Measurements from ENCODE around the gene CABCOCO1. TPM values are rescaled to one million over a fixed set of nuclear protein-coding genes. Genes with fewer than 3 reads are reported as not detected.
A peak's percentile ranks its signal among the peaks of the same experiment; 100 is the strongest.

The CABCOCO1 gene
- total RNA-seq, 1 donor from 2014 or later, result not detected

DNA sequence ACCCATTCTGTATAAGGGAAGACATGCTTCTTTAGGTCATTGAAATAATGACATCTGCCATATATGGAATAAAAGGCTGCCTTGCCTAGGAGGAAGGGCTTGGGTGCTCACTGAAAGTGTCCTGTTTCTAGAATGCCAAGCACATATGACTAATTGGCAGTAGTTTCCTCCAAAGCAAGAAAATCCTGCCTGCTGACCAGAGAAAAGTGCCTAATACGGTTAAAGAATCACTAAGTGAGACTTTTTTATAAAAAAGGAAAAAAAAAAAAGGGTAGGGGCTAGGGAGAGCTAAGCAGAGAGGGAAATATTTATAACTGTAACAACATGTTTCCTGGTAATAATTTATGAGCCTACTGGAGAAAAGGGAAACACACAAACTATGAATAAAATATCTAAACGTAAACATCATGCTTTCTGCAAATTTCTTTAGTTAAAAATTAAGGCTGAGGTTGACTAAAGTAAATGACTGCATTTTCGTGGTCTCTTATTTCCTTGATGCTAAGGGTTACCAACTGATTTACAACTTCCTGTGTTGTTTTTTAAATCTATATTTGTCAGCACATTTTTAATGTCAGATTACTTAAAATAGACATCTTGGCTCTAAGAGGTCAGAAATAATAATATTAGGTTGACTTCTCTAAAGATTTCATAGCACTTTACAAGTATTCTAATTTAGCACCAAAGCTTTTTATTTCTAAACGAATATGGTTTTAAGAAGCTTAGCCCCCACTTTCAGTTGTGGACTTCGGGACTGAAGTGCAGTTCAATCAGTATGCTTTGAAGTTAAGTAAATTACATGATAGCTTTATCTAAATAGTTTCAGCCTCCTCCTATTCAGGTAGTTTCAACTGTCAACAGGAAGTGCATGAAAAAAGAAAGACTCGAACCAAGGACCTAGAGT, 89.6 kb downstream of the CABCOCO1 start:
- Mint-ChIP-seq H3K4me1 (ENCODE audit: low read depth) (peaks cover 23% of the 10 kb centered on the region), H3K27me3 (ENCODE audit: insufficient read depth) (no peaks in the 10 kb centered on the region), H3K4me3 (peak overlapping the region; percentile 50), H3K27ac (peak overlapping the region; percentile 73), H3K36me3 (ENCODE audit: low read depth) (no peaks in the 10 kb centered on the region), H3K9me3 (no peaks in the 10 kb centered on the region)
- no peak for DNase-seq (ENCODE audit: low spot score)
- intact Hi-C loops (cut with micrococcal nuclease), result loop anchor here (5.0 to 10.0 kb wide), 4 partner anchors 130 to 515 kb away; partner anchors contain the start of genes ARID5B and RTKN2

DNA sequence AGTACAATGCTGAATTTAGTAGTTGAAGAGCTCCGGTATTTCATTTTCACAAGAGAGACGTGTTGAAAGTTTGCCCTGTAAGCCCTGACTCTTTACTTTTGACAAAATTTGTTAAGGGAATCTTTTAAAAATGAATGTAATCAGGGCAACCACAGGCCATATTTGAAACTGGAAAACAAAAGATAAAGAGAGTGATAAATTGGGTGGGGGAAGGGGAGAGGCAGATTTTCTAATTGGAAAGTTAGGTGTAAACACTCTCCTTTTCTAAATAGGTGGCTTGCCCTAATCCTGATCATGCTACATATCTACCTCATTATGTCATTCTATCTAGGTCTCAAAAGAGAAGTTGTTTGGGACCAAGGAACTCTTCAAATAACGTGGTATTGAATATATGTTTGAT, 90.7 kb downstream of the CABCOCO1 start:
- Mint-ChIP-seq H3K4me3 (no peak overlapping the region), H3K36me3 (ENCODE audit: low read depth) (no peaks in the 10 kb centered on the region), H3K27me3 (ENCODE audit: insufficient read depth) (no peaks in the 10 kb centered on the region), H3K27ac (no peak overlapping the region), H3K9me3 (no peaks in the 10 kb centered on the region), H3K4me1 (ENCODE audit: low read depth) (peaks cover 23% of the 10 kb centered on the region)
- intact Hi-C loops (cut with micrococcal nuclease), result loop anchor here (5.0 to 10.0 kb wide), 4 partner anchors 129 to 514 kb away; partner anchors contain the start of genes ARID5B and RTKN2
- no peak for DNase-seq (ENCODE audit: low spot score)

DNA sequence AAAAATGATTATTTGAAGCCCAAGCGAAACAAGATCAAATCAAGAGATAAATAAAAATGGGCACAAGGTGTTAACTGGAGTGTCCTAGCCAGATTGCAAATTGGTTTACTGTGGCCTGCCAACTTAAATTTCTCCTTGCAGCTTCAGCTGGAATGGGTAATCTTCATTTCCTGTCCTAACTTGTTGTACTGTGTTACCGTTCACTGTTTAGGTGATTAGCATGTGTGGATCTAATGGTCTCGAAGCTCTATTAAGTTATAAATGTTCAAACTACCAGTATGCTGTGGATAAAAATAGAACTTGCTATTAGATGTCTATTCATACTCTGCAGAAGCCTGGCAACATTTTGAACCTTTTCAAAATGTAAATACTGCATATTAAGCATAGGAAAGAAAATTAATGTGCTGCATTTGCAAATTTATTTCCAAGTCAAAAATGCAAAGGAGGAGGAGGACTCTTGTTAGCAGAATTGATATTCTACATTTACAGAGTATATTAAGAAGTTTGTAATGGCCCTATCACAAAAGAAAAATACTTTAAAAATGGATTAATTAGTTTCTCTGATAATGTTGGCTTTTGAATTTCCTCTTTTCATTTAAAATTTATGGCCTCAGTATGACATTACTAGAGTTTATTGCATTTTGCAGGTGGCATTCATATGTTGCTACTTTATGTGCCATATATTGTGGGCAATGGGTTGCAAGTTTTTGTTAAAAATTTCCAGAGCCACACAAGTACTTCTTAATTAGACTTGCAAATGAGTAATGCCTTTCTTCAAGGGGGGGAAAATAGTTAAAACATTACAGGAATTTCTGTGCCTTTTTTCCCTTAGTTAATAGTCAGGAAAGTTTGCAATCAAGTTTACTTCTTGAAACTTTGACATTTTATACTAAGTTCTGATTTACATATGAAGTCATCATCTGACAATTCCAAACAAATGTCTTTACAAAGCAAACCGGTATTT, 92.1 kb downstream of the CABCOCO1 start:
- Mint-ChIP-seq H3K27me3 (ENCODE audit: insufficient read depth) (no peaks in the 10 kb centered on the region), H3K36me3 (ENCODE audit: low read depth) (peaks cover 2% of the 10 kb centered on the region), H3K9me3 (no peaks in the 10 kb centered on the region), H3K27ac (no peak overlapping the region), H3K4me3 (no peak overlapping the region), H3K4me1 (ENCODE audit: low read depth) (peaks cover 23% of the 10 kb centered on the region)
- no peak for DNase-seq (ENCODE audit: low spot score)
- intact Hi-C loops (cut with micrococcal nuclease), result loop anchor here (5.0 to 10.0 kb wide), 4 partner anchors 127 to 512 kb away; partner anchors contain the start of genes ARID5B and RTKN2

DNA sequence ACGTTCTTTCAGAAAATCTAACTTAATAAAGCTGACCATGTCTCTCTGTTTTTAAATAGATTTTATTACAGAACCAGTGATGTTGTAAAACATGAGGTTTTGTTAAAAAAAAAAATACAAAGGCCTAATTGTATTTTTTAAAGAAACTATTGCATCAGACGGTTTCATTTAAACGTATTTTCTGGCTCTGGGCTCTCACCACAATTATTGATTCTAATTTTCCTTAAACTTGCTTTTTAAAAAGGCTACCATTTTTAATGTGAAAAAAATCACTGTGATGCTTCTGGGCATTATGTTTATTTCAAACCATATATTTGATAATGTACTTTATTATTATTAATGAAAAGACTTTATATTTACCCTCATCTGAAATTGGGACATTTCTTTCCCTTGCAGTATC, 94.3 kb downstream of the CABCOCO1 start:
- DNase-seq (ENCODE audit: low spot score), result no peak
- H3K27ac Mint-ChIP-seq, result no peak overlapping the region
- H3K27me3 Mint-ChIP-seq (ENCODE audit: insufficient read depth), result no peaks in the 10 kb centered on the region
- peaks cover 4% of the 10 kb centered on the region for H3K9me3 Mint-ChIP-seq
- no peak overlapping the region for H3K4me3 Mint-ChIP-seq
- peaks cover 2% of the 10 kb centered on the region for H3K36me3 Mint-ChIP-seq (ENCODE audit: low read depth)
- peaks cover 8% of the 10 kb centered on the region for H3K4me1 Mint-ChIP-seq (ENCODE audit: low read depth)
- intact Hi-C loops (cut with micrococcal nuclease), result loop anchor here (10.0 kb wide), 1 partner anchor 288 kb away; no protein-coding TSS in a partner anchor

DNA sequence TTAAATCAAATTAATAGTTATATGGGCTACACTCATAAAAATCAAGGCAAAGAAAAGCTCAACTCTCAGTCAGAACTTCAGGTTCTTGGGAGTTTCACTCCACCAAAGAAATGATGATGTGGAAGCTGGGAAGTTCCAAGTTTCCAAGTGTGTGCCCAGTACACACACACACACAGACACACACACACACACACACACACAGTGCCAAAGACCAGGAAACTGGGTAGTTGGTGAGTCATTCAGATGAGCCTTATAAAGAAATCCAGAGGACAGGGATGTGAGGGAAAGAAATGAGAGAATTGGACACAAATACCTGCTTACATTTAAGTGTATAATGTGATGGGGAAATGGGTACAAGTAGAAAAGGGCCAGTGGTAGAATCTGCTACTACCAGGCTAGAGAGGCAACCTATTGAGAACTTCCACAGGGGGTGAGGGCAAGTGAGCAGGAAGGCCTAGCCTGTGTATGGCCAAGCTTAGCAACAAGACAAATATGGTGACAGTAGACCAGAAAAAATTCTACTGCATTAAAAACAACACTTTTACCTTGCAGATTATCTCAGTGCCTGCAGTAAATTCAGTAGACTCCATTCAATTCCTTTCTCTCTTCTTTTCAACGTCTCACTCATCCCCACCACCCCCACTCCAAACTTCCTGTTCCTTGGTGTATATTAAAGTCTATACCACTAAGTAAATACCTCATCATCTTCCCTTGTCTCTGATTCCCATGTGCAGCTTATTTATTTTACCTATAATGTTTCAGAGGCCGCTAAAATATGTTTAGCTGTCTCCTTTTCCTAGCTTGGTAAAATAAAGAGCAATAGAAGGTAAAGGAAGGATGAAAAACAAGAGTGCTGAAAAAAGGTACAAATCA, 95.0 kb downstream of the CABCOCO1 start:
- Mint-ChIP-seq H3K27me3 (ENCODE audit: insufficient read depth) (no peaks in the 10 kb centered on the region), H3K36me3 (ENCODE audit: low read depth) (peaks cover 2% of the 10 kb centered on the region), H3K9me3 (peaks cover 4% of the 10 kb centered on the region), H3K4me1 (ENCODE audit: low read depth) (peaks cover under 1% of the 10 kb centered on the region), H3K4me3 (no peak overlapping the region), H3K27ac (no peak overlapping the region)
- intact Hi-C loops (cut with micrococcal nuclease), result loop anchor here (10.0 kb wide), 1 partner anchor 287 kb away; no protein-coding TSS in a partner anchor
- DNase-seq (ENCODE audit: low spot score), result no peak

DNA sequence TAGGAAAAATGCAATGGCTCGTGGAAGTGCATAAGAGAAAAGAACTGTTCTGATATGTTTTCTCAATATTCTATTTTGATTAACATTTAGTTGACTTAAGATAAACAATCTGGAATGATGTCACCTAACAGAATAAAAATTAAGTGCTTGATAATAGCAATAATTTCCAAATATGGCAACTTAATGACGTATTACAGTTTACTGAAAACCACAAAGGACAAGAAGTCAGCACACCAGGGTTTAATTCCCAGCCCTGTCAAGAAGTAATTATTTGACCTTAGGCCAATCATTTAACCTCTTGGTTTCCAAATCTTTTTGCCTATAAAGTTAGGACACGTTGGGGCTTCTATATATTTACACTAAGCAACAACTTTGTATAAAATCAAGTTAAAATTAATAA, 95.7 kb downstream of the CABCOCO1 start:
- no peak for DNase-seq (ENCODE audit: low spot score)
- Mint-ChIP-seq H3K4me1 (ENCODE audit: low read depth) (no peaks in the 10 kb centered on the region), H3K27me3 (ENCODE audit: insufficient read depth) (no peaks in the 10 kb centered on the region), H3K27ac (no peak overlapping the region), H3K4me3 (no peak overlapping the region), H3K9me3 (peaks cover 4% of the 10 kb centered on the region), H3K36me3 (ENCODE audit: low read depth) (peaks cover 2% of the 10 kb centered on the region)
- intact Hi-C loops (cut with micrococcal nuclease), result loop anchor here (10.0 kb wide), 1 partner anchor 286 kb away; no protein-coding TSS in a partner anchor

DNA sequence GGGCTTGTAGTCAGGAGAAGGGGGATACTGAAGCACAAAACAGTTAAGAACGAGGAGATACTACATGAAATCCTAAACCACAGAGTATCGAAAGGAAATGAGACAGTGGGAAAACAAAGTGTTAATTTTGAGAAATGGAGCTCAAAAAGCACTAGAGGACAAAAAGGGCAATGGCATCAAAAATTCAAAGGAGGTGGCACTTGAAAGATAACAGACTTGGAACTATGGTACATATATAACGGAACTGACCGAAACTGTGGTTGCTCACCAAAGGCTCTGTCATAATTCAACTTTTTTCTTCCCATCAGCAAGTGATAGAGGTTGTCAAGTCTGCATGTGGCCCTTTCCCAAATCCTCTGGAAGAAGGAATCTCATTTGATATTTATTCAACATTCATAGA, 97.0 kb downstream of the CABCOCO1 start:
- intact Hi-C loops (cut with micrococcal nuclease), result loop anchor here (10.0 kb wide), 1 partner anchor 285 kb away; no protein-coding TSS in a partner anchor
- DNase-seq (ENCODE audit: low spot score), result no peak
- no peak overlapping the region for H3K4me3 Mint-ChIP-seq
- H3K9me3 Mint-ChIP-seq, result peaks cover 4% of the 10 kb centered on the region
- H3K4me1 Mint-ChIP-seq (ENCODE audit: low read depth), result peaks cover 4% of the 10 kb centered on the region
- no peaks in the 10 kb centered on the region for H3K27me3 Mint-ChIP-seq (ENCODE audit: insufficient read depth)
- no peak overlapping the region for H3K27ac Mint-ChIP-seq
- peaks cover 2% of the 10 kb centered on the region for H3K36me3 Mint-ChIP-seq (ENCODE audit: low read depth)

DNA sequence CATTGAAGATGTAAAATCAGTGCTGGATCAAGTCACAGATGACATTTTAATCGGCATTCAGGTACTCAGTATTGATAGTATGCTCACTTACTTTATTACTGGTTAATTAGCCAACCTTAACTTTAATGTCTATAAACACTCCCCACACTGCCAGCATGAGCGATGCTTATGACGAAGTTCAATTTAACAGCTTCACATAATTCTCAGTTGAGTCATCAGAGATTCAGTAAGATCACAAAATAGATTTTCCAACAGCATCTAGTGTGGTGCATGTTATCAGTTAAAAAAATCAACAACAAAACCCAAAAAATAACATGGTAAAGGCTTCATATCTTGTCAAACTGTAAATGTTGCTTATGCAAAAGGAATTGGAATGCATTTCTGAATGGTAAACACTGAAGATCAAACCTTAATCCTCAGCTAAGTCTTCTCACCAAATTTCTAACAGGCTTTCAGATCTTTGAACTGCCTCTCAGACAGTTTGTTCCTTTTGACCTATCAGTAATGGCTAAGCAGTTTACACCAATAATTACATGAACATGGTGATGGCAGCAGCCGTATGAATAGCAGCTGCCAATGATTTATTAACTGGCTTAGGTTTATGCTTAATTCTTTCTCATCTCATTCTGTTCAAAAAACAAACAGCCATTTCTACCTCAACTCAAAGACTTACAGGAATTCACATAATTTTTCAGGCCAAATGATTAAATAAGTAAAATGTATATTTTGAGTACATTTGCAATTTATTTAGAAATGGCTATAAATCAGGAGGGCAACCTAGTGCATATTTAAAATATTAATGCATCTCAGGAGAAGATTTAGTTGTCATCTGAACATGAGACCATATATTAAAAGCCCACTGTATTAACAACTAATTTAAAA, 98.5 kb downstream of the CABCOCO1 start:
- no peak for DNase-seq (ENCODE audit: low spot score)
- Mint-ChIP-seq H3K27me3 (ENCODE audit: insufficient read depth) (no peaks in the 10 kb centered on the region), H3K36me3 (ENCODE audit: low read depth) (peaks cover 2% of the 10 kb centered on the region), H3K9me3 (peaks cover 4% of the 10 kb centered on the region), H3K4me1 (ENCODE audit: low read depth) (peaks cover 16% of the 10 kb centered on the region), H3K4me3 (no peak overlapping the region), H3K27ac (no peak overlapping the region)
- intact Hi-C loops (cut with micrococcal nuclease), result no loop called here

DNA sequence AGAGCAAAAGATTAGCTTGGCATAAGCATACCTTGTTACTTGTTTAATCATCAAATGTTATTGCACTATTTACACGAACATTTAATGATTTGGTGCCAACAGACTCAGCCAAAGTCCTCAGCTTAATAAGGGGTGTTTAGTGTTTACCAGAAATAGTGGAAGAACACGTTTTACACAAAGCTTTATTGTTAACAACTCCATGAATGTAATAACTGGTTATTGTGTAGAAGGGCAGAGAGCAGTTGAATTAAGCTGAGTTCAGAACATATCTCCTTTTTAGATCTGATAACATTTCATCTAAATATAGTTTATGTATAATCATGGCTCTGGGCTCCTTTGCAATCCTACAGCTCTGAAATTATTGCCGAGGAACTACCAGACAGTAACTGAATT, 99.1 kb downstream of the CABCOCO1 start:
- H3K27me3 Mint-ChIP-seq (ENCODE audit: insufficient read depth), result no peaks in the 10 kb centered on the region
- peaks cover 4% of the 10 kb centered on the region for H3K9me3 Mint-ChIP-seq
- peaks cover 2% of the 10 kb centered on the region for H3K36me3 Mint-ChIP-seq (ENCODE audit: low read depth)
- no peak overlapping the region for H3K27ac Mint-ChIP-seq
- peaks cover 16% of the 10 kb centered on the region for H3K4me1 Mint-ChIP-seq (ENCODE audit: low read depth)
- intact Hi-C loops (cut with micrococcal nuclease), result no loop called here
- no peak for DNase-seq (ENCODE audit: low spot score)
- no peak overlapping the region for H3K4me3 Mint-ChIP-seq

DNA sequence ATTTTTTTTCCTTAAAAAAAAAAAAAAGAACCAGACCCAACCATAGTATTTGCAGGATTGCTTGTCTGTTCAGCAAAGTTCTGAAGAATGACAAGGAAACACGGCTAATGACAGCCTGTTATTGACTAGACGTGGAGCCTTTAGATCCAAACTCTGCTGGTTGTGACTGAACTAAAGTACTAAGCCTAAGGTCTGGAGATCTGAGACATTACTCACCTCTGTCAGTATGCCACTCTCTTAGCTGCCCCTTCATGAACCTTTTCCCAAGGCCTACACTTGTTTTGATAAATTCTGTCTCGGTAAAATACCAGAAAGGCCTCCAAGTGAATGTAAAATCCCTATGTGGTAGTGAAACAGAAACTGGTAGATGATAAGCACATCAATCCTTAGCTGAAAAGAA, 101.0 kb downstream of the CABCOCO1 start:
- DNase-seq (ENCODE audit: low spot score), result no peak
- peaks cover 16% of the 10 kb centered on the region for H3K4me1 Mint-ChIP-seq (ENCODE audit: low read depth)
- intact Hi-C loops (cut with micrococcal nuclease), result no loop called here
- no peak overlapping the region for H3K4me3 Mint-ChIP-seq
- peaks cover 2% of the 10 kb centered on the region for H3K36me3 Mint-ChIP-seq (ENCODE audit: low read depth)
- no peak overlapping the region for H3K27ac Mint-ChIP-seq
- H3K9me3 Mint-ChIP-seq, result peaks cover 4% of the 10 kb centered on the region
- no peaks in the 10 kb centered on the region for H3K27me3 Mint-ChIP-seq (ENCODE audit: insufficient read depth)

DNA sequence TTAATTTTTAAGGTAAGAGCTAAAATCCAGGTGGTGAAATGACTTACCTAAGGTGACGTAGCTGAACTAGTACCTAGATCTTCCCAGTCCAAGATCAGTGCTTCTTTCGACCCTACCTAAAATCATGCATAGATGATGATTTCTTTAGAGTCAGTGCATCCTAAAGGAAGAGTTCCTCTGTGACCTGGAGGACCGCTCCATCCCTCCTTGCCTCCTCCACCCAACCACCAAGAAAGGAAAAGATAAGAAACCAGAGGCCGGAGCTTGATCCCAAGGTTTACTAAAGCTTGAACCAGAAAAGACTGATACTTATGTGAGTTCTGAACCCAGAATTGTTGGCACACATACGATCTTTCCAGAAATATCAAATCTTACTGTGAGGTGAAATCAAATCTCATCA, 101.8 kb downstream of the CABCOCO1 start:
- H3K27me3 Mint-ChIP-seq (ENCODE audit: insufficient read depth), result no peaks in the 10 kb centered on the region
- peaks cover 16% of the 10 kb centered on the region for H3K4me1 Mint-ChIP-seq (ENCODE audit: low read depth)
- H3K4me3 Mint-ChIP-seq, result no peak overlapping the region
- H3K27ac Mint-ChIP-seq, result no peak overlapping the region
- H3K9me3 Mint-ChIP-seq, result peaks cover 4% of the 10 kb centered on the region
- DNase-seq (ENCODE audit: low spot score), result no peak
- intact Hi-C loops (cut with micrococcal nuclease), result no loop called here
- H3K36me3 Mint-ChIP-seq (ENCODE audit: low read depth), result peaks cover under 1% of the 10 kb centered on the region

All from activated T-helper 1 cell treated with anti-CD3 and anti-CD28 coated beads, Interleukin-12 subunit alpha, Interleukin-12 subunit beta, Interleukin-2, Interleukin-4 antibody, amounts not matched to agents 30 ng/mL and 10 ng/mL and 1 ng/mL, durations not matched to agents 14 hours and 24 hours and 36 hours (primary cell).